K562 (cell line): ENCODE results near the gene ATXN1.

Experiments used
- ATF3 ChIP-seq, 2 experiments: fragments of 450-650 bp in 1 of 2; sonication (generic) in 1 of 2; formaldehyde crosslinking in 1 of 2; IDR thresholded peaks in 1 of 2; conservative IDR thresholded peaks in 1 of 2; 2 replicates each; pipeline versions ENCODE4 v1.6.1 to v1.8.1; 2016 to 2023; ENCODE audit warnings: mild to moderate bottlenecking in 2 of 2, moderate library complexity in 2 of 2, inconsistent platforms in 1 of 2, missing genetic modification reagents in 1 of 2
- E2F1 ChIP-seq: sonication (generic); formaldehyde crosslinking; IDR thresholded peaks from 2 replicates; pipeline ENCODE4 v1.8.1; 2023; ENCODE audit warnings: mild to moderate bottlenecking, missing genetic modification reagents, moderate library complexity
- FOXP1 ChIP-seq: sonication (generic); formaldehyde crosslinking; IDR thresholded peaks from 2 replicates; pipeline ENCODE4 v1.8.0; 2022; ENCODE audit warnings: mild to moderate bottlenecking, missing genetic modification reagents
- MTA2 ChIP-seq: fragments of 450-650 bp; IDR thresholded peaks from 2 replicates; pipeline ENCODE4 v1.6.1; 2016; ENCODE audit warnings: low read depth
- TEAD4 ChIP-seq, 2 experiments: sonication (generic) in 1 of 2; formaldehyde crosslinking in 1 of 2; IDR thresholded peaks; 2 replicates each; pipeline versions ENCODE4 v1.6.1 to v1.8.0; 2012 to 2022; ENCODE audit warnings: borderline replicate concordance in 1 of 2, inconsistent platforms in 1 of 2, low read length in 1 of 2, mild to moderate bottlenecking in 1 of 2, missing genetic modification reagents in 1 of 2

DNA sequence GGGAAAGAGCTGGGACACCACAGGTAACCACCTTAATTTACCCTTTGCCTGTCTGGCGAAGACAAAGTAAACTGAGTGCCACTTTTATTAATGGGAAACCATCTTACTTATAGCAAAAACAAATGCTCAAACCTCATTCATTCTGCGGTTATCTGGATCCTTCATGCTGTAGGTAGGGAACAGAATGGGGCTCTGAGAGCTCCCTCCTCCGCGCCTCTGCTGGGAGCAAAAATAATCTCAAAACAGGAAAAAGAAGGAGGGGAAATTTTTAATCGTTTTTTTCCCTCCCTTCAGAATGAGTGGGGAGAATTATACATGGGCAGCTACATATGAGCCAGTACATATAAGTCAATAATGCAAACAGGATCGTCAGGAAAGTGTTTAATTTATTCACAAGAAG lies 345.6 kb downstream of the ATXN1 start:
- TF ChIP-seq ATF3 (IDR thresholded peaks at IDR 0.05), result no peak
- no peak for TF ChIP-seq ATF3 (CRISPR knock-in tag; conservative IDR thresholded peaks at IDR 0.05)
- TF ChIP-seq E2F1 (CRISPR knock-in tag), result no peak
- no peak for TF ChIP-seq TEAD4 (IDR thresholded peaks at IDR 0.05; ENCODE audit: low read length)
- TF ChIP-seq TEAD4 (CRISPR knock-in tag; IDR thresholded peaks at IDR 0.05; ENCODE audit: borderline replicate concordance), result no peak
- no peak for TF ChIP-seq MTA2
- TF ChIP-seq FOXP1 (CRISPR knock-in tag), result no peak
